TTC549 (cell line): ENCODE data around the gene CAMK1D.

ENCODE experiments used
- FAIRE-seq: peaks from 2 replicates; lab custom pipeline; 2012; peaks lifted over from hg19 to GRCh38; lab: Jason Lieb, UNC

The CAMK1D gene

DNA sequence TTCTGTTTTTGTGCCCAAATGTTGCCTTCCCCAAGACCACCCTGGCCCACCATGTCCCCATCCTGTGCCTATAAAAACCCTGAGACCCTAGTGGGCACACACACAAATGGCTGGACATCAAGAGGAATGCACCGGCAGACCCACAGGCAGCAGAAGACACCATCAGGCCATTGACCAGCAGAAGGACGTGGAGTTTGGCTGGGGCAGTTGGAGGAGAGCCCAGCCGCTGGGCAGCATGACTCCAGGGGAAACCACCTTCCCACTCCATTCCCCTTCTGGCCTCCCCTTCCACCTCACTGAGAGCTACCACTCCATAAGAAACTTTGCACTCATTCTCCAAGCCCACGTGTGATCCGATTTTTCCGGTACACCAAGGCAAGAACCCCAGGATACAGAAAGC lies 309.2 kb downstream of the CAMK1D start:
- no peak for FAIRE-seq

DNA sequence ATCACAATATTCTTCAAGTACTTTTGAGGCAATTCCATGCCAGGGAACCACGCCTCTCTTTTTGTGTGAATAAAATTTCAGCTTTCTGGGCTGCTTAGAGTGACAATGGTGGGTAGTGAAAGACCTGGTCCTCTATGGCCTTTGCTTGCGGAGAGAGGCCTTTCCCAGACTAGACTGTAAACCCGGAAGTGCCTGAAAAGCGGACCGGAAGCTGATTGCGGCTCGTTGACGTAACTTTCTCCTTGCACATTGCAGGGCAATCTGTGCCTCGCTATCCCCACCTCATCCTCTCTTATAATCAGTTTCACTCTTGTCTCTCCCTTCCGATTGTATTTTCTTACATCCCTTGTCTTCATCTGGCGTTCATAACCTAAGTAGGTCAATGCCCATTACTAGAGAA lies 310.4 kb downstream of the CAMK1D start:
- no peak for FAIRE-seq

DNA sequence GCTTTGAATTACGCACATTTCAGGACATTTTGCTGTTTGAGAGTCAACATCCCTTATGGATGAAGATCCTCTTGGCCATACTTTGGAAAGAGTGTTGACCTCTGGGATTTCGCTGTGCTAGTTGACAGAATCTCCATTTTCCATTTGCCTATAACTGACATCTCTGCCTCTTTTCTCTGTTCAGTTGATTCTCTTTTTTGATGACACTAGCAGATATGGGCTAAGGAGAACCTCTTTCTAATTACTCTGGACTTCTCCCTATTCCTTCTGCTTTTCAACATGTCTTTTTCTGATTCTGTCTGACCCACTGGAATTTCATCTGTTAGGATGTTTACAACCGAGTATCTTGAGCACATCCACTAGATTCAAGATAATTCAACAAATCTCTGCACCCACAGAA lies 311.5 kb downstream of the CAMK1D start:
- no peak for FAIRE-seq

DNA sequence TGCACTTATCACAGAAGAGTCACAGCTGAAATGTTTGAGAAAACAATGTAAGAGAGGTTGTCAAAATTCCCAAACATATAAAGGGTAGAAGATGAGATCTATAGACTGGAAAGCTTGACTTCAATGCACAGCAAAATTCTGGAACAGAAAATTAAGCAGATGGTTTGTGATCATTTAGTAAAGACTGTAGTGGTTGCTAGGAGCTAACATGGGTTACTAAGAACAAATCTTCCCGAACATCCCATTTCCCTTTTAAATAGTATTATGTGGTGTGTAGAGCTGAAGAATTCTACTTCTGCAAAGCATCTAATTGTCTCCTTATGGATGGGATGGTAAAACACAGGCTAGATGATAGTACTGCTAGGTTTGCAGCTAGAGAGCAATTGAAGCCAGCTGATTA lies 312.3 kb downstream of the CAMK1D start:
- no peak for FAIRE-seq

DNA sequence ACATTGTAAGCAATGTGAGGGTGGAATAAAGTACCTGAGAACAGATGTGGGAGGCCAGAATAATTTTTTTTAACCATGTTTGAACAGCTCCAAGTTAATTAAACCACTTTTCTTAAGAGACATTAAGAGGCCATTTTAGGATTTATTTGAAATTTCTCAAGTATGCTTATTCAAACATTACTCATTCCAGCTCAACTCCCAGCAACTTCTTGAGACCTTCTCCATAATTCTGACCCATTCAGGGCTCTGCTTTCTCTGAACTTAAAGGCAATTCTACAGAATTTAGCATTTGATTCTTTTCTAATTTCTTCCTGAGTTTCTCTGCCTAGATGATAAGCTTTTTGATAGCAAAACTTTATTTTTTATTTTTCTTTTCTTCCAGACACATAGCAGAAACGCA lies 314.5 kb downstream of the CAMK1D start:
- no peak for FAIRE-seq

DNA sequence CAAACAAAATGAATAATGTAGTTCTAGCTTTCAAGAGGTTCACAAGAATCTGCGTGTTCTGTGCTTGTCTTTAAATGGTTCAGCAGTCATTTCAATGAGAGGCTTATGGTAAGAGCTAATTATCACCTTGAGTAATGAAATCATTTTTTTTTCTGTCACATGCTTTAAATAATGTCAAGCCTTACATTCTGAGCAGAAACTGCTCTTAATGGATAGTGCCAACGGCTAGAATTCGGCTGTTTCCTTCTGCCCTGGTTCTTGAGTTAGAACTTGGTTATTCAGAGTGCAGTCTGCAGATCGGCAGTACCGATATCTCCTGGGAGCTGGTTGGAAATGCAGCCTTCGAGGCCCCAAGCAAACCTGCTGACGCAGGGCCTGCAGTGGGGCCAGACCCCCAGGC lies 316.2 kb downstream of the CAMK1D start:
- no peak for FAIRE-seq

DNA sequence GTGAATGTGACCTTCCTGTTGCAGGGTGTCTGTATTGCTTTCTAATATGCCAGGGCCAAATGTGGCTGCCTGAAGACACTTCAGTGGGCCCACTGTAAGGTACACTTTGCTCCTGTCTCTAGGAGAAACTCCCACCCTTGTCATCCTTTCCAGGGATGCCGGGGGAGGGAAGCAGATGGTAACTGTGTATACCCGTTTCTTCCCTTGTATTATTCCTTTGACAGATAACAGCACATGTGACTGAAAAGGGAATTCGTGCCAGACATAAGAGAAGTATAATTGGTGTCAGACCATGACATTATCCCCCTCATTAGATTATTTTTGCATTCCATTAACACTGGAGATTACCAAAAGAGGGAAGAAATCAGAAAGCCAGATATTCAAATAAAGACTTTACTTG lies 317.7 kb downstream of the CAMK1D start:
- no peak for FAIRE-seq

DNA sequence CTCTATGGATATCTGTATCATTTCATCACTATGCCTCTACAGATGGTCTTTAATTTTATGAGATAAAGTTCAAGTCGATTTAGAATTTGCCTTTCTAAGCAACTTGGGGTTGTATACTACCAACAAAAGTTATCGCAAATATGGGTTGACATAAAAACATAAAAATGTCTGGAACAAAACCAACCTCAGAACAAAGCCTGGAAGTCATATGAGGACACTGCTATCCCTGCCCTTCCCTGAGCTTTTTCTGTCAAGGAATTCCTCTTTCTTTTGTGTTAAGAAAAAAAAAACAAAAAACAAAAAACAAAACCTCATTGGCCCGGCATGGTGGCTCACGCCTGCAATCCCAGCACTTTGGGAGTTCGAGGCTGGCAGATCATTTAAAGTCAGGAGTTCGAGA lies 319.3 kb downstream of the CAMK1D start:
- no peak for FAIRE-seq

DNA sequence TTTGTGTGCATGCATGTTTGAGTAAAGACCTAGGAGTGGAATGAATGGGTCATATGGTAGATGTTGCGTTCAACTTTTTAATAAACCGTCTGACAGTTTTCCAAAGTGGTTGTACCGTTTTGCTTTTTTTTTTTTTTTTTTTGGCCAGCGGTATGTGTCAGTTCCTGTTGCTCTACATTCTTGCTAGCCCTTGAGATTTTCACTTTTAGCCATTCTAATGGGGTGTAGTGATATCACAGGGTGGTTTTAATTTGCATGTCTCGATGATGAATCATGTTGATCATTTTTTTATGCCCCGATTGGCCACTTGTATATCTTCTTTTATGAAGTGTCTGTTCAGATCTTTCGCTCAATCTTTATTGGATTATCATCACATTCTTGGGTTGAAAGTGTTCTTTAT lies 320.7 kb downstream of the CAMK1D start:
- FAIRE-seq, result no peak

DNA sequence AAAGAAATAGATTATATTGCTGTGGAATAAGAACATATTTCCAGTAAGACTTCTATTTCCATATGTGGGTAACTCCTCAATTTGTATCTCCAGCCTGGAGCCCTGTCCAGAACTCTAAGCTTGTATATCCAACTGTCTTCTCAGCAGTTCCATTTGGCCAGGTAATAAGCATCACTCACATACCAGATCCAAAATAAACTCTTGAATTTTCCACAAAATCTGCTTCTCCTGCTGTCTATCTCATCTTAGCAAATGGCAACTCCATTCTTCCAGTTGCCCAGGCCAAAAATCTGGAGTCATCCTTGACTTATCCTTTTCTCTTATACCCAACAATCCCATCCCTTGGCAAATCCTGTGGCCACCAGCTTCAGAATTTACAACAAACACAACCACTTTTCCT lies 325.8 kb downstream of the CAMK1D start:
- FAIRE-seq, result no peak

DNA sequence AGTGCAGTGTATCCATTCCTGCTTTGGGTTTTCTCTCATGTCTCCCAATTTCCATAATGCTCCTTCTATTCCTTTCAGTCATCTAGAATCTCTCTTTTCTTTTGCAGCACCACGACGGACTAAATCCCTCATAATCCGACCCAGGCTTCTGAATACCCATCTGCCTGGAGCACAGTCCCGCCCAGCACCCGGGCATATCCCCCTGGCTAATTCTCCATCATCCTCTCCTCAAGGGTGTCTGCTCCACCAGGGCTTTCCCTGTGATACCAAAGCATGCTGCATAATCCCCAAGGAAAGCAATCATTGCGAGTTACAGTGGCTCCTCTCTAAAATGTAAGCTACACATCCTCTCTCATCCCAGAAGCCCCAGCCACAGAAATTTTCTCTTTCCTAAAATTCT lies 330.3 kb downstream of the CAMK1D start:
- FAIRE-seq, result no peak

DNA sequence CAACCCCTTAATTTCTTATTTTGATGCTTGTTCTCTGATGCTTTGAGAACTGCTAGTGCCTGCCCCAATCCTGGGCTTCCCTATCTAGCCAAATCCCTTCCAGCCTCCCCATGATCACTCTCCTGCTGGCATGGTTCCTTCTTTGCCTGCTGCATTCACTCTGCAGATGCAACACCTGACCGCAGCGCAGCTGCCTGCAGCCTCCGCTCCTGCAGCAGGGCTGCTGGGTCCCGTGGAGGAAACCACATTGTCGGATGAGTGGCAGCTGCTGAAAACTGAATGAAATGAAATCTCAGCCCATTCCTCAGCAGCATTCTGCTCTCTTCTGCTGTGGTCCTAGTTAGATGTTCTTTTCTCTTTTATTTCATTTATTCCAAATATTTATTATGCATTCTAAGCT lies 331.9 kb downstream of the CAMK1D start:
- FAIRE-seq, result no peak

DNA sequence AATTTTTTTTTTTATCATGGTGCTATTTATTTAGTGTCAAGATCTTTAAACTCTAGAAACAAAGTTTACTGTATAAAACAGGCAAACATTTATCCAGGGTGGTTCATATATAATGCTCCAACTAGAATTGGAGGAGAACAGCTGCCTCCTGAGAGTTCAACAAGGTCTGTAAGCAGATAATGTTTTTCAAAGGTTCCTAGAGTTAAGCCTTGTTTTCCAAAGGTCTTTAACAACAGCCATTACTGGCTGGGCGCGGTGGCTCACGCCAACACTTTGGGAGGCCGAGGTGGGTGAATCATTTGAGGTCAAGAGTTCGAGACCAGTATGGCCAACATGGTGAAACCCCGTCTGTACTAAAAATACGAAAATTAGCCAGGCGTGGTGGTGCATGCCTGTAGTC lies 335.4 kb downstream of the CAMK1D start:
- FAIRE-seq, result no peak

DNA sequence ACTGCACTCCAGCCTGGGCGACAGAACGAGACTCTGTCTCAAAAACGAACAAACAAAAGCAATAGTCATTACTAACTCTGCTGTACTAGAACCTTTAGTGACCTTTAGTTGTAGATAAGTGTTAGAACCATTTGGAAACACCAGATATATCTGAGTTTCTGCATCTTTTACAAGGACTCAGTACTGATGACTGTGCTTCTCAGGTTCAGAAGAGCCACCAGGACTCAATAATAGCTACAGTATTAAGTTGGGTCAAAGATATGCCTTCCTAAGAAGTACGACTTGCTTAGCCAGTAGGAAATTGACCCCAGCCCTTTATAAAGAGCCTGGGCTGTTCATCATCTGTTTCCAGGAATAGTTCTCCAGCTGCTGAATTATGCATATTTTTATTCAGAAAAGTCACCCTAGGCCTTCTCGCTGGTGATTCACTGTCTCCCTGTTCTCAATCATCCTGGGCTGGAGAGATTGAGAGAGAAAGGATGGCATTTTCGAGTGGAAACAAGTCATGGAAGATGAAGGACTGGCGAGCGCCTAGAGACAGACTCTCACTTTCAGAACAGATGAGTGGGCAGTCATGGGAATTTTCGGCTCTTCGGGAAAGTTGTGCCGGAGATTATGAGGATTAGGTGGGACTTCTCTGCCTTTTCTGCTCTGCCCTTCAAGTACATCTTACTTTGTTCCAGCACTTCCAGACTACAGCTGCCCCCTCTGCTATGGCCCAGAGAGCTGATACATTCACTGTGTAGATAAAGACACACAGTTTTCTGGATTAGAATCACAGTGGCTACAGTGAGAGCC lies 336.1 kb downstream of the CAMK1D start:
- no peak for FAIRE-seq

DNA sequence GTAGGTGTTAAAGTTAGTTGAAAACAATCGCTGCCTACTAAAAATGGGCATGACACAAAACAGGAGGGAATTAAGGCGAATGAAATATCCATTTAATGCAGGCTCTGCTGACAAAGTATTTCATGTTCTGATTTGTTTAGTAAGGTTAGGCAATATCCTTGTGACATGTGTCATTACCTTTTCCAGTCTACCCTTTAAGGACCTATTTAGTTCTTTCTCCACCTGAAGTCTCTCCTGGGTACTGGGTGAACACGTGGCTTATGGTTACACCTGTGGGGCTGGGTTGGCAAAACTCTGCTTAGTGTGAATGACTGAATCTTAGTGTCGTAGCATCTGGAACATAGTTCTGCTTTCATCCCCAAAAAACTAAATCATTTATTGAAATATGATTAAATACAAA lies 338.6 kb downstream of the CAMK1D start:
- no peak for FAIRE-seq

DNA sequence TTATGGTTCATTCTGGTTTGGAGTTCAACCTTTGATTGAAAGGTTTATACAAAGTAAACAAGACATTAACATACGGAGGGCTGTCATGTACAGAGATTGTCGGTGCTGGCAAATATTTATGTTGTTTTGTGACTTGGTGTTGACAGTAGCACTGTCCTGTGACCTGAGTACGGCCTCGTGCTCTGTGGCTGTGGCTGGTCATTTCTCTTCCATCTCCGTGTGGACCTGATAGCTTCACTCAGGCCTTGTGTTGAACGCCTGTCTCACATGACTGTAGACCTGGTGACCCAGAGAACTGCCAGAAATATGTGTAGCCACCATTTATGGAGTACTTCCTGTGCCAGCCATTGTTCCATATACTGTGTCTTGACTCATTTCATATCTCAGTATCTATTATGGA lies 340.5 kb downstream of the CAMK1D start:
- no peak for FAIRE-seq

DNA sequence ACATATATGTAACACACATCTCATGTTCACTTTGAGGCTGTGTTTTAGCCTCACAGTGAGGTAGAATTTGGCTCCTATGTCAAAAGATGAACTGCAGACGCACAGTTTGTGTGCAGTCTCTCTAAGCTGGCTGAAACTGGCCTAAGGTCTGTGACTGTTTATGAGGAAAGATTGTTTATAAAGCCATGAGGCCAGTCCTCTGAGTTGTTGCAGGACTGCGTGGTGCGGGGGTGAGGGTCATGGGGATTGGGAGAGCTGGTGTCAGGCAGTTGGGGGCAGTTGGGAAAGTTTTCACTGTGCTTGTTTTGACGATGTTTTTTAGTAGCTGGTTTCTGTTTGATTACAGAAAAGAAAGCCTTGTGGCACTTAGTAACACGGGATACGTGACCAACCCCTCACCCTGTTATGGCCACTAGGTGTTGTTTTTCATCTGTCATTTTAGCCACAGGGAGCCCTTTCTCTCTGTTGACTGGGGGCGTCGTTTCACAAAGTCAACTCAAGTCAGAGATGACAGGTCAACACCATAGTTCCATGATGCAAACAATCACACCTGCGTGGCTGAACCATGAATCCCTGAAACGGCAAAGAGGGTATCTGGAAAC lies 341.3 kb downstream of the CAMK1D start:
- FAIRE-seq, result no peak

DNA sequence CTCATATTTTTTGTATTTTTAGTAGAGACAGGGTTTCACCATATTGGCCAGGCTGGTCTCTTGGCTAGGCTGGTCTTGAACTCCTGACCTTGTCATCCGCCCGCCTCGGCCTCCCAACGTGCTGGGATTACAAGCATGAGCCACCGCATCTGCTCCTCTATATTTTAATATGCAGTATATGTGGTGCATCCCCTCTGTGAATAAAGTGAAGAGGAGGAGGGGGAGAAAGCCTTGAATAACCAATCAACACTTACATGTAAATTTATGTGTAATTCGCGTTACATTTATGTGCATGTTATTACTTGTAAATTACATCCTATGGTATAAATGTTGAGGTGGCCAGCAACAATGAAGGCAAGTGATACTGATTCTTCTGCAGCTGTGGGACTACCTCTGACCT lies 342.2 kb downstream of the CAMK1D start:
- FAIRE-seq, result no peak

DNA sequence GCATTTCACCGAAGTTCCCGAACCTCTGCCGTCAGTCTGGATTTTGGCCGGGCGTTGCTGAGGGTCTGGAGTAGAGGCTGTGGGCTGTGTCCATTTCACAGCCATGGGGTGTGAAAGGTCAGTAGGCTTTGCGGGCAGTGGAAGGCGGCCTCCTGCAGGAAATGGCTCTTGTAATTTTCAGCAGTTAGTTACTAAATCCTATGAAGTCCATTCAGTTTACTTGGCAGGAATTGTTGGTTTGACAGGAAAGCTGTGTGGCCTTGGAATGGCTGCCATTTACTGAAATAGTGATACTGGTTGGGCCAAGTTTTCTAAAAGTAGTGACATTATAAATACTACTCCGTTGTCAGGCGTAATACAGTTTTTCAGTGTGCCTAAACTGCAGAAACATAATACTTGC lies 348.4 kb downstream of the CAMK1D start:
- FAIRE-seq, result no peak

DNA sequence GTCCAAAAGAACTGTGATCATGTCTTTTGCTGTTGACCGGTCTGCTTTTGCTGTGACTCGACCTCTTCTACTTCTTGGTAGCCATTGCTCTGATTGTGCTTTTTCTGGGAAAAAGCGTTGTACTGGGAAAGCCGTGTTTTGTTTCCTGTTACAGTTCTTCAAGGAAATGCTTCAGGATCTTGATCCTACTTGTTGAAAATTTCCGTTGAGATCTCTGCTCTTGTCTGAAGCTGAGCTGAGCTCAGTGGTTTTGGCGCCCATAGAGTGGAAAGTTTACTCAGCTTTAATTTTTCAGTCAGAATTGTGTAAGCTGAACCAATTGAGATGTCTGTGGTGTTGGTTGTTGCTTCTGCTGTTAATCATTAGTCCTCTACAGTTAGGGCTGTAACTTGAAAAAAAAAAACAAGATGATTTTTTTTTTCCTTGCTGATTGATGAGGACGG lies 349.9 kb downstream of the CAMK1D start:
- no peak for FAIRE-seq

DNA sequence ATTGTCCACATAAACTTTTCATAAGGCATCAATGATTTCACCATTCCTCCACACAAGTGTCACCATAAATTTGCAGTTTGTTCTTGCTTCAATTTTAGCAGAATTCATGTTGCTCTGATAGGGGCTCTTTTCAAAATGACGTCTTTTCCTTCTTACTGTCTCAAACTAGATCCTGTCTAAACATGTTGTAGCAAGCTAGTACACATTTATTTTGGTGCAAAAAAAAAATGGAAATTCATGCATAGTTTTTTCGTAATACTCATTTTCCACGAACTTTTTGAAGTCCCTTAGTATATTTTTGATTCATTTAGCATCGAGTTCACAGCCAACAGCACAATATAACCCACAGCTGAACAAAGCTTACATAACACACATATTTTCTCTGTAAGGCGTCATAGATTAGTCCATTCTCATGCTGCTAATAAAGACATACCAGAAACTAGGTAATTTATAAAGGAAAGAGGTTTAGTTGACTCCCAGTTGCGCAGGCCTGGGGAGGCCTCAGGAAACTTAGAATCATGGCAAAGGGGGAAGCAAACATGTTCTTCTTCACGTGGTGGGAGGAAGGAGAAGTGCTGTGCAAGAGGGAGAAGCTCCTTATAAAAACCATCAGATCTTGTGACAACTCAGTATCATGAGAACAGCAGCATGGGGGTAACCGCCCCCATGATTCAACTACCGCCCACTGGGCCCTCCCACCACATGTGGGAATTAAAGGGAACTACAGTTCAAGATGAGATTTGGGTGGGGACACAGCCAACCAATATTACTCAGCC lies 350.6 kb downstream of the CAMK1D start:
- no peak for FAIRE-seq

DNA sequence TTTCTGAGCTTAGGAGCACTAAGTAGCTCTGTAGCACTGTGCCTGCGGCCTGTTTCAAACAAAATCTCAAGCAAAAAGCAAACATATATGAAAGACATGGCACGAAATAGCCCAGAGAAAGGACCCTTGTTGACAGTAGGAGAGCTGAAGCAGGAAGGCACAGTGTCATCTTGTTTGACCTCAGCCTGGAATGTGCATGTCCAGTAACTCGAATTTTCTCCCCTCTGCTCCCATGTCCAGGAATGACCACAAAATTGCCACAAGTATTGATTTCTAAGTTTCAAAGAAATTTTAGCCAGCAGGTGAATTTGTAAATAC lies 351.2 kb downstream of the CAMK1D start:
- FAIRE-seq, result no peak

DNA sequence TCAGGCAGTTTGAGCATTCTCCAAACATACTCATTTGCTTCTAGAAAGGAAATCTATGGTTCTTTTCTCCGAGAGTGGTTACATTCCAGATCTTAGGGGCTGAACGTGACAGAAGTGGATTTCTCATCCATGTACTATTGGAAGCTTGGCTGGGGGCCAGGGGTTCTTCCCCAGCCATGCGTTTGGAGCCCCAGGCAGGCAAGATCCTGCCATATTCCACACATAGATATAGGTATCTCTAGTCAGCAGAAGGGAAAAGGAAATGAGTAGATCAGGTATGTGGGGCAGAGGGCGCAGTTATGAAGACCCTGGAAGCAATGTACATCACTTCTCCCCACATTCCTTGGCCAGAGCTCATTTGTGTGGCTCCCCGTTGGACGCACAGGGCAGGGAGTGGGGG lies 352.3 kb downstream of the CAMK1D start:
- FAIRE-seq, result no peak
